Heart left ventricle (tissue), 13 donors: ENCODE data around the gene NEDD4L.

ENCODE experiments used
- POLR2A ChIP-seq, 2 donors: fragments of 450-650 bp; IDR thresholded peaks; one replicate each; pipeline ENCODE4 v1.6.1; 2017; ENCODE audit warnings: antibody characterized with exemption in 2 of 2, mild to moderate bottlenecking in 2 of 2, moderate library complexity in 2 of 2
- TF ChIP-seq, protein P1 (sequence below), 12 donors: fragments of 200-600 bp; sonication (generic) in 4 of 12; IDR thresholded peaks; one replicate each; pipeline versions ENCODE4 v1.5.0 to v1.8.0; 2018 to 2022; ENCODE audit warnings: antibody characterized with exemption in 12 of 12, mild to moderate bottlenecking in 5 of 12
- donor health status: ischemic (EF 13 %, LVEDD 7.1; RV severe dilation, severe dysfunction).
- donor health status: DM: no; HTN: yes; CAD: no.
- donor health status: DM: no; HTN: no; CAD: no.
- donor health status: ischemic (EF 25% LVEDD 6.9; RV normal size, moderate dysfunction).
- donor health status: ischemic (EF 25% LVEDD 5.7; RV mildly dilated, moderate dysfunction).
- donor health status: ischemic (EF 35%, LVEDD 5.7; RV mildly dilated, moderate dysfunction).
- donor health status: nonischemic (EF 11% LVEDD 7.7; RV severe dilation, severe dysfunction).
- donor health status: DM: yes; HTN: yes; CAD: no.
- donor health status: PGD.
- donor health status: ischemic (EF 29% LVEDD 5.4; RV normal size, mild dysfunction).
- donor health status: nonischemic (EF 23%, LVEDD 6.1; RV moderate dilation, normal function).

DNA sequence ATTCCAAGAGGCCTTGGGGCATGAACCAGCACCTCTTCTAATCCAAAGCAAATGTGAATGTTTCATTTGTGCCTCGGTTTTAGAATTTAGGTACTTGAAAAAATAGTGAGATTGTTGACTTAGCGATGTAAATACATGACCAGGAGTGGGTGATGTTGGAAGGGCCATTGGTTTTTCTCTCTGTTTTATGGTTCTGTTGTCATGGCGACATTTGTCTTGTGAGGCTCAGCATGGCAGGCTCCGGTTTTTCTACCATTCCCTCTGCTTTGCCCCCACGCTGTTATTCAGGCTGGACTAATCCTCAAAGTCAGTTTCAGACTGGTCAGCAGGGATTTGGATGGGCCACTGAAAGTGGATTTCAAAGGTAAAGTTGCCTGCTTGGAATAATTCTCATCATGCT lies 329.5 kb downstream of the NEDD4L start:
- TF ChIP-seq, protein P1, sequence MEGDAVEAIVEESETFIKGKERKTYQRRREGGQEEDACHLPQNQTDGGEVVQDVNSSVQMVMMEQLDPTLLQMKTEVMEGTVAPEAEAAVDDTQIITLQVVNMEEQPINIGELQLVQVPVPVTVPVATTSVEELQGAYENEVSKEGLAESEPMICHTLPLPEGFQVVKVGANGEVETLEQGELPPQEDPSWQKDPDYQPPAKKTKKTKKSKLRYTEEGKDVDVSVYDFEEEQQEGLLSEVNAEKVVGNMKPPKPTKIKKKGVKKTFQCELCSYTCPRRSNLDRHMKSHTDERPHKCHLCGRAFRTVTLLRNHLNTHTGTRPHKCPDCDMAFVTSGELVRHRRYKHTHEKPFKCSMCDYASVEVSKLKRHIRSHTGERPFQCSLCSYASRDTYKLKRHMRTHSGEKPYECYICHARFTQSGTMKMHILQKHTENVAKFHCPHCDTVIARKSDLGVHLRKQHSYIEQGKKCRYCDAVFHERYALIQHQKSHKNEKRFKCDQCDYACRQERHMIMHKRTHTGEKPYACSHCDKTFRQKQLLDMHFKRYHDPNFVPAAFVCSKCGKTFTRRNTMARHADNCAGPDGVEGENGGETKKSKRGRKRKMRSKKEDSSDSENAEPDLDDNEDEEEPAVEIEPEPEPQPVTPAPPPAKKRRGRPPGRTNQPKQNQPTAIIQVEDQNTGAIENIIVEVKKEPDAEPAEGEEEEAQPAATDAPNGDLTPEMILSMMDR (IDR thresholded peaks at IDR 0.05), result no peak
- no peak for TF ChIP-seq POLR2A (IDR thresholded peaks at IDR 0.05)
